SJSA1 (cell line): ENCODE measurements around the gene MZF1. TPM values are rescaled to one million over a fixed set of nuclear protein-coding genes. Genes with fewer than 3 reads are reported as not detected.

ENCODE experiments used
- DNase-seq, 2 experiments: peaks; one replicate each; pipeline ENCODE4 v3.0.0-alpha.2; 2015 to 2020; ENCODE audit warnings: low spot score in 2 of 2, low read depth in 1 of 2
- H3K27ac ChIP-seq: fragments of 250-450 bp; sonication (Bioruptor Pico); 2 replicates; pipeline ENCODE4 v1.5.1; 2020; ENCODE audit warnings: mild to moderate bottlenecking, moderate library complexity
- H3K27me3 ChIP-seq: fragments of 250-450 bp; sonication (Bioruptor Pico); replicated peaks from 2 replicates; pipeline ENCODE4 v1.5.1; 2020; ENCODE audit warnings: mild to moderate bottlenecking, moderate library complexity
- H3K36me3 ChIP-seq: fragments of 250-450 bp; sonication (Bioruptor Pico); 2 replicates; pipeline ENCODE4 v1.5.1; 2020; ENCODE audit warnings: mild to moderate bottlenecking
- H3K4me1 ChIP-seq: fragments of 250-450 bp; sonication (Bioruptor Pico); replicated peaks from 2 replicates; pipeline ENCODE4 v1.6.1; 2021; ENCODE audit warnings: mild to moderate bottlenecking
- H3K4me3 ChIP-seq: fragments of 250-450 bp; sonication (Bioruptor Pico); 2 replicates; pipeline ENCODE4 v1.5.1; 2020; ENCODE audit warnings: mild to moderate bottlenecking
- H3K9me3 ChIP-seq: fragments of 250-450 bp; sonication (Bioruptor Pico); replicated peaks from 2 replicates; pipeline ENCODE4 v1.5.1; 2020; ENCODE audit warnings: mild to moderate bottlenecking
- total RNA-seq: library from RNA; depleted of rRNA; stranded (reverse); fragments of >200 nt; shearing (Covaris generic); gene quantifications from 2 replicates; pipeline ENCODE4 v1.2.3, GENCODE V29; 2014

MZF1 gene
- total RNA-seq, 1 experiment from 2014 or later = 5.0 TPM

DNA sequence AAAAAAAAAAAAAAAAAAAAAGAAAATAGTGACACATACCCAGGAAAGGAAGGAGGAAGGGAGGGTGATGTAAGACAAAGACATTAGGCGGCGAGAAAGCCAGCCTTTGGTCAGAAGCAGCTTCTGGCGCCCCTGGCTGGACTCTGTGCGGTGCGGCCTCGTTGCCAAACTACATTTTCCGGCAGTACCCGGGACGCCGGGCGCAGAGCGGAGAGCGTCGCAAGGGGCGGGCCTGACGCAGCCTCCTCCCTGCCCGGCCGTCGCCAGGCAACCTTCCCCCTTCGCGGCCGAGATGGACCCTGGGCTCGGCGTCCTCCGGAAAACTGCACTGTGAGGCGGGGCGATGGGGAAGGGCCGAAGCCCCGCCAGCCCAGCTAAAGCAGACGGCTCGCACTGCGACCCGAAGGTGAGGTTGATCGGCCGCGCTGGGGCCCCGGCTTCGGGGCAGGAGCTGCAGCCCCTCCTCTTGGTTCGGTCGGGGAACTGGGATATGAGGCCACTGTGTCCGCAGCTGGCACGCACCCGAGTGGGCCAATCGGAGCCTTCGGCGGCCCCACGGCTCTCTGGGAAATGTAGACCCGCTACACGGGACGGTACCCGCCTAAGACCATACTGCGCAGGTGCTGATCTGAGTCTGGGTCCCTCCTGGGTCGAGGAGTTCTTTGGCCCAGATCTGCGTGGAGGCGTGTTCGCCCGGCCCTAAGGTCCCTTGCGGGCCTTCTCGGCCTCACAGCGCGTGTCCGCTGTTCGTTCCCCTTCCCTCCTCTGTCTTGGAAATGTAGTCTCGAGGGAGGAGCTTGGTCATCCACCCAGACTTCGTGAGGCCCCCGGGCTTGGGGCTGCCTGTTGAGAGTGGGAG is 2.3 kb upstream of the MZF1 start:
- H3K36me3 ChIP-seq = no peaks in the 10 kb centered on the region; the same call in 1 of the 2 replicates
- H3K4me1 ChIP-seq = peaks cover 15% of the 10 kb centered on the region
- no peaks in the 10 kb centered on the region for H3K27me3 ChIP-seq
- H3K4me3 ChIP-seq = peak overlapping the region; percentile 63
- H3K9me3 ChIP-seq = no peaks in the 10 kb centered on the region
- peak overlapping the region; percentile 92 for H3K27ac ChIP-seq
- DNase-seq = peak; percentile 90 to 99

GRCh38 chr19:58573658-58574164 is 576 bp upstream of the MZF1 start:
- no peak for DNase-seq
- Histone ChIP-seq H3K36me3 (peaks cover 5% of the 10 kb centered on the region), H3K27me3 (no peaks in the 10 kb centered on the region), H3K4me3 (peak overlapping the region; percentile 55), H3K4me1 (peaks cover 15% of the 10 kb centered on the region), H3K27ac (peak overlapping the region; percentile 86), H3K9me3 (no peaks in the 10 kb centered on the region)

GRCh38 chr19:58572026-58572817 is 913 bp downstream of the MZF1 start:
- no peaks in the 10 kb centered on the region for H3K27me3 ChIP-seq
- peak overlapping the region; percentile 86 for H3K27ac ChIP-seq
- peaks cover 5% of the 10 kb centered on the region for H3K36me3 ChIP-seq
- peak overlapping the region; percentile 55 for H3K4me3 ChIP-seq
- no peaks in the 10 kb centered on the region for H3K9me3 ChIP-seq
- peaks cover 15% of the 10 kb centered on the region for H3K4me1 ChIP-seq
- DNase-seq = peak in 1 of 2 experiments; percentile 30

- H3K36me3 ChIP-seq = peaks cover 5% of the 10 kb centered on the region
Measured at GRCh38 chr19:58571575-58571947, 1.6 kb downstream of the MZF1 start.

GRCh38 chr19:58570770-58571574 is 2.2 kb downstream of the MZF1 start:
- no peak overlapping the region for H3K27ac ChIP-seq

More at GRCh38 chr19:58571575-58571947, 1.6 kb downstream of the MZF1 start:
- Histone ChIP-seq H3K9me3 (no peaks in the 10 kb centered on the region), H3K27ac (no peak overlapping the region), H3K27me3 (no peaks in the 10 kb centered on the region), H3K4me3 (no peak overlapping the region), H3K4me1 (peaks cover 15% of the 10 kb centered on the region)
- DNase-seq = no peak

DNA sequence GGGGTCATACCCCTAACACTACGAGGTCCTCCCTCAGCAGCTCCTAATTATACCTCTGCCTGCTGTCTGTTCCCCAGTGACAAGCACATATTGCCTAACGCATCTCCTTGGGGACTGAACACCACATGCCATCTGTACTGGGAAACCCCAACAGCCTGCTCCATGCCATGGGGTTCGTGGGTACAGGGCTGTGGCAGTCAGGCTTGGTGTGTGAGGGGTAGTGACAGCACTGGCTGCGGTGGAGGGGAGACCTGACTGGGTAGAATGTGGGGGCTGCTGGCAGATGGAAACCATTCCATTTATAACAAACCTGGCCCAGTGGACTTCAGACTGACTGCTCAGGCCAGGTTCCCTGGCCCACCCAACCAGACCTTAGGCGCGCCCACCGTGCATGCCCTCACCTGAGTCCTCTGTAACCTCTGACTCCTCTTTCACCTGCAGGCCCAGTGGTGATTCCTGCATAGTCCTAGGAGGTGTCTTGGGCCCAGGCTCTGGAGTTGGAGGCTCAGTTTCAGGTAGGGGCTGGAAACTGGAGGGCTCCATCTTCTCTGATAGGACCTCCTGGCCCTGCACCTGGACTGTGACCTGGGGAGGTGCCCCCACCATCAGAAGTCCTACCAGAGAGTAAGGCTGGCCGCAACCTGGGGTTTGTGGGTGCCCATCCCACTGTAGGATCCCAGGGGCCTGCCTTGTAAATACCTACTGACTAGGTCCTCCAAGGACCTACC is 3.0 kb downstream of the MZF1 start:
- Histone ChIP-seq H3K27me3 (no peaks in the 10 kb centered on the region), H3K4me3 (no peak overlapping the region), H3K9me3 (no peaks in the 10 kb centered on the region), H3K27ac (no peak overlapping the region), H3K36me3 (peaks cover 5% of the 10 kb centered on the region), H3K4me1 (peaks cover 15% of the 10 kb centered on the region)
- DNase-seq = peak in 1 of 2 experiments; percentile 41

More at GRCh38 chr19:58570770-58571574, 2.2 kb downstream of the MZF1 start:
- Histone ChIP-seq H3K4me1 (peaks cover 15% of the 10 kb centered on the region), H3K4me3 (no peak overlapping the region), H3K27me3 (no peaks in the 10 kb centered on the region), H3K9me3 (no peaks in the 10 kb centered on the region), H3K36me3 (peaks cover 5% of the 10 kb centered on the region)
- DNase-seq = peak in 1 of 2 experiments; percentile 28

GRCh38 chr19:58569191-58569942 is 3.8 kb downstream of the MZF1 start:
- no peak overlapping the region for H3K27ac ChIP-seq
- no peaks in the 10 kb centered on the region for H3K27me3 ChIP-seq
- no peaks in the 10 kb centered on the region for H3K9me3 ChIP-seq
- H3K36me3 ChIP-seq = peaks cover 8% of the 10 kb centered on the region
- DNase-seq = no peak
- H3K4me3 ChIP-seq = no peak overlapping the region
- H3K4me1 ChIP-seq = peaks cover 10% of the 10 kb centered on the region

DNA sequence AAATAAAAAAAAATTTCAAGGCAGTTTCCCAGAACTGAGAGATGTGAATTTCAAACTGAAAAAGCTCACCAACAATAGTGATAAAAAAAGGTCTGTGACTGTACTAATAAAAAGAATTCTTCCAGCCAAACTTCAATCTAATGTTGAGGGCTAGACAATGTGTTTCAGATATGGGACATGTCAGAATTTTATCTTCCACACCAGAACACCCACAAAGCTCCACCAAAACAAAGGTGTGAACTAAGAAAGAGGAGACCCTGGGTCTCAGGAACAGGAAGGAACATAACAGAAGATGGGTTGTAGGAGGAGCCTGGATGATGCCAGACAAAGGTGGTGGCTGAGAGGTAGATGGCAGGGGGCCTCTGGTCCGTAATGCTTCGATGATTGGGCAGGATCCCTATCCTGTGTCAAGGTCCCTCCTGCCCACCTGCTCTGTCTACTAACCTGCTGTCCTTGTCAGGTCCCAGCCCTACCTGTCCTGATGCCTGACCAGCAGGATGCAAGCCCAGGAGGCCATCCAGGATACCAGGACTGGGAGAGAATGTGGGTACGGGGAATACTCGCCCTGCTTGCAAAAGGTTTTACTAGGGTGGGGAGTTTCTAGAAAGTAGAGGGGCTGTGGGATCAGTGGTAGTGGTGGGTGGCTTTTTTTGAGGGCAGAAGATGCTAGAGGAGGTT is 4.5 kb downstream of the MZF1 start:
- no peak overlapping the region for H3K27ac ChIP-seq
- H3K9me3 ChIP-seq = no peaks in the 10 kb centered on the region
- no peak for DNase-seq
- H3K4me1 ChIP-seq = peaks cover 4% of the 10 kb centered on the region
- peaks cover 9% of the 10 kb centered on the region for H3K36me3 ChIP-seq
- H3K4me3 ChIP-seq = no peak overlapping the region
- no peaks in the 10 kb centered on the region for H3K27me3 ChIP-seq

GRCh38 chr19:58566989-58567388 is 6.1 kb downstream of the MZF1 start:
- no peak for DNase-seq
- no peaks in the 10 kb centered on the region for H3K27me3 ChIP-seq
- no peaks in the 10 kb centered on the region for H3K9me3 ChIP-seq
- no peak overlapping the region for H3K4me3 ChIP-seq
- H3K27ac ChIP-seq = no peak overlapping the region
- no peaks in the 10 kb centered on the region for H3K4me1 ChIP-seq
- peaks cover 17% of the 10 kb centered on the region for H3K36me3 ChIP-seq

- H3K36me3 ChIP-seq = peaks cover 14% of the 10 kb centered on the region
- H3K4me1 ChIP-seq = peaks cover 9% of the 10 kb centered on the region
- no peak overlapping the region for H3K4me3 ChIP-seq
- H3K27me3 ChIP-seq = no peaks in the 10 kb centered on the region
- H3K27ac ChIP-seq = no peak overlapping the region
- DNase-seq = no peak
- no peaks in the 10 kb centered on the region for H3K9me3 ChIP-seq
Measured at GRCh38 chr19:58563823-58564222, 9.3 kb downstream of the MZF1 start.

DNA sequence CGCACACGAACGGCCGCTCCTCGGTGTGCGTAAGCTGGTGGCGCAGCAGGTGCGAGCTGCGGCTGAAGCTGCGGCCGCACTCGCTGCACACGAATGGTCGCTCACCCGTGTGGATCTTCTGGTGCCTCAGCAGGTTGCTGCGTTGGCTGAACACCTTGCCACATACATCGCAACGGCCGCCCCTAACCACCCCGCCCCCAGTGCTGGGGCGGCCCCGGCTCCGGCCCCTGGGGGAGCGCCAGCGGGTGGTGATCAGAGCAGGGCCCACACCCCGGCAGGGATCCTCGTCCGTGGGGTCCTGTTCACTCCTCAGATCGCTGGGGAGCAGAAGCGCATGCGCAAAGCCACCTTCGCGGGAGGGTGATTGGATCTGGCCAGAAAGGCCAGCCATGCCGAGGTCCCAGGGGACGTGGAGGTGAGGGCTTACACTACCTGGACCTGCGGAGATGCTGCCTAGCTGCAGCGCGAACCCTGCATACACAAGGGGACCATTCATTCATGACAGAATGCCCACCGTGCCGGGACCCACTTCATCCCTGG is 10.0 kb downstream of the MZF1 start:
- Histone ChIP-seq H3K36me3 (peaks cover 14% of the 10 kb centered on the region), H3K4me1 (peaks cover 9% of the 10 kb centered on the region), H3K27ac (no peak overlapping the region), H3K4me3 (no peak overlapping the region), H3K27me3 (no peaks in the 10 kb centered on the region), H3K9me3 (no peaks in the 10 kb centered on the region)
- DNase-seq = no peak
